GM21423 (cell line): ENCODE measurements around the gene FLII.

ENCODE experiments used
- ATAC-seq: cut with Tn5 transposase; IDR thresholded peaks from one replicate; pipeline ENCODE4 v1.9.1; 2021; ENCODE audit warnings: mild to moderate bottlenecking, moderate library complexity; ENCODE audit not compliant: unreplicated experiment

FLII gene

DNA sequence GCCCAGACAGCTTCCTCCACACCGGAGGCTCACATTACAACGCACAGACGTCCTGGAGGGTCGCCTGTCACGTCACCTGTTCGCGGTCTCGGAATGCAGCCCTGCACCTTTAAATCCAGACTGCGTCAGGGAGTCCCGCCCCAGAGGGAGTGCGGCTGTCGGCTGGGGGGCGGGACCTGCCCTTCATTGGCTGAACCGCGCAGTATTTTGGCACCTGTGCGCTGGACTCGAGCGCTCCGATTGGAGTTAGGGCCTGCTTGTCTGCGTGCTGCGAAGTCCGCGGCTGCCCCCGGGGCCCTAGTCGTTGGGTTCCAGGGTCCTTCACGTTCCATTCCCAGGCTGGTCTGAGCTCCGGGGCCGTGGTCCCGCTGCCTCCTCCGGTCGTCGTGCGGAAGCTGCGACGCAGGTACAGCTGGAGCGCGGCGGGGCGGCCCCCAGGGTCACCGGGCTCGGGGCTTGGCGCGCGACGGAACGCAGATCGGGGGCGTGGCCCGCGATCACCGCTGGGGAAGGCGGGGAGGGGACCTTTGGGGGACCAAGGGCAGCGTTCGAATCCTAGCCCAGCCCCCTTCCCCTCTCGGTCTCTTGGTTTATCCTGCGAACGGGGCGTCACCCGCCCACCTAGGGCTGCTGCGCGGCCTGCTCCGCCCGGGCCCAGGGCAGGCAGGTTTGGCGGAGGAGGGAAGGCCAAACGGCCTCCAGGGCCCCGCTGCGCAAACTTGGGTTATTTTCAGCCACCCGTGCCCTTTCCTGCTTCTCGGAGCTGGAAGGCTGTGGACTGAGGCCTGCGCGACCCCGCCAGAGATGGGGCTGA is 2.0 kb upstream of the FLII start, which contains the start of gene MIEF2:
Gene MIEF2, plus strand, starts transcription at position 331 of the 814 bp plus-strand sequence. CDS start 2,059 bp downstream, outside the sequence.
- peak; percentile 75 for ATAC-seq

DNA sequence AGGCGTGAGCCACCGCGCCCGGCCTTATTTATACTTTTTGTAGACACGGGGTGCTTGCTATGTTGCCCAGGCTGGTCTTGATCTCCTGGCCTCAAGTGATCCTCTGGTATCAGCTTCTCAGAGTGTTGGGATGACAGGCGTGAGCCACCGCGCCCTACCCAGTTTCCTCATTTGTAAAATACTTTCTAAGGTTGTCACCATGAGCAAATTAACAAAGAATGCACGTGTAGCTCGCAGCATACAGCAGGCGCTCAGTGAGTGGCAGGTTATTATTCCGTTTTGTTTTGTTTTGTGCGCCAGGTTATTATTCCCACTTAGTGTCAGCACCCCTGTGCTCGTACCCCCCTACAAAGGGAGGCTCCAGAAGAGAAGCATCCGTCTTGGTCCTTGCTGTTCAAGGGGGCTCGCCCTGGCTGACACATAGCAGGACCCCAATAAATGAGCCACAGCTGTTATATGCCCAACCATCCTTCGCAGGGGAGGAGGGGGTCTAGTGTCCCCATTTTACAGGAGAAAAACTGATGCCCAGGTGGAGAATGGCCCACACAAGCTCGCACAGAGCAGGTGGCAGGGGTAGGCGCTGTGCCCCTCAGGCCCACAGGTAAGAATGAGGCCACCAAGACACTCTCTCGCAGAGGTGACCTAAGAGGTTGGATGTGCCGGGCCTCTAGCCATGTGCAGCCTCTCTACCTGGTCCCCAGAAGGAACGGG is 1.2 kb upstream of the FLII start:
- peak; percentile 4 for ATAC-seq

DNA sequence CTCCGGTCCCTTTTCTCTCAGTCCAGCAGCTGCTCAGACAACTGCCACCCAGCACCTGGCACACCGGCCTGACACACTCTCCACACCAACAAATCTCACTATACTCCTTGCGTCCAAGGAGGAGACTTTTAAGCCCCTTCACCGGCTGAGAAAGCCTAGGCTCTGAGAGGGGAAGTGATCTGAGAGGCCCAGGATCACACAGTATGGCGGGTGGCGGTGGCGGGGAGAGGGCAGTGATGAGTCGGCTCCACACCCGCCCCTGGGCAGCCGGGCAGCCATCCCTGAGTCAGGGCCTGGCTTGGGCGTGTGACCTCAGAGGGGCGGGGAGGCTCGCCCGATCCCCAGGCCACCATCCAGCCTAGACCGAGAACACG is 569 bp downstream of the FLII start:
- no peak for ATAC-seq

DNA sequence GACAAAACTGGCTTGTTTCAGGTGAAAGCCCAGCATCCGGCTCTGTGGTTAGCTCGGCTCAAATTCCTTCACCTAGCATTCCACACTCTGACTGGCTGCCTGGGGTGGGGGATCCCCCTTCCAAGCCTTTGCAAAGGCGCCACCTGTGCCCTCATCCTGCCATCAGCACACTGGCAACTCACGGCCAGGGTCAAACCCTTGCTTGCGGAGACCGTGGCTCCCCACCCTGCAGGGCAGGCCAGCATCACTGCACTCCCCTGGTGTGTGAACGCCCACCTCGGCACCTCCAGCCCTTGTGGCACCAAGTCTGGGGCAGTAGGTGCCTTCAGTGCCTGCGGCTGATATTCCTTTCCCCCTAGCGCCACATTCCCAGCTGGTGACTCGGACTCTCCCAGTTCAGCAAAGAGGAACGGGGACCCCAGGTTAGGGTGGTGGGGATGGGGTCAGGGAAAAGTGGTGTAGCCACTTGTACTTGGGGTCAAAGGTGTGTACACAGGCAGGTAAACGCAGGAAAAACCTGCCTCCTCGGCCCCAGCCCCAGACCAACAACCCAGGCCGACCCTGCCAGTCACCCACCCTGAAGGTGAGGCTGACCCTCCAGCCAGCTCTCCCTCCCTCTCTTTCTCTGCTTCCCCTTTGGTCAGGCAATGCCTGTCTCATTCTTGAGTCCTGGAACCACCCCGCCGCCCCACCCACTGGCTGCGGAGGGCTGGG is 1.1 kb downstream of the FLII start:
- ATAC-seq: no peak

DNA sequence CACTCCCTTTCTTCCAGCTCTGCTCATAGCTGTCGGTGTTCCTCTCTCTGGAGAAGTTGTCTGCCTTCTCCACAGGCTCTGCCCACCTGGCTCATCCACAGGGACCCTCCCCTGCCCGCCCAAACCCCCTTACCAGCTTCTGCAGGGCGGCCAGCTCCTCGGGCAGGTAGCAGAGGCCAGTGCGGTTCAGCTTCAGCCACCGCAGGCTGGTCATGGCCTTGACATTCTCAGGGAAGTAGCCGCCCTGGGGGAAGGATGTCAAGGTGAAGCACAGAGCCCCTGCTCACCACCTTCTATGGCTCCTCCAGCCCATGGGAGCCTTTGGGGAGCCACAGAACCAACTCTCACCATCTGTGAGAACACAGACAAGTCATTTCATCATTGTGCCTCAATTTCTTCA is 1.8 kb downstream of the FLII start:
- ATAC-seq: no peak

DNA sequence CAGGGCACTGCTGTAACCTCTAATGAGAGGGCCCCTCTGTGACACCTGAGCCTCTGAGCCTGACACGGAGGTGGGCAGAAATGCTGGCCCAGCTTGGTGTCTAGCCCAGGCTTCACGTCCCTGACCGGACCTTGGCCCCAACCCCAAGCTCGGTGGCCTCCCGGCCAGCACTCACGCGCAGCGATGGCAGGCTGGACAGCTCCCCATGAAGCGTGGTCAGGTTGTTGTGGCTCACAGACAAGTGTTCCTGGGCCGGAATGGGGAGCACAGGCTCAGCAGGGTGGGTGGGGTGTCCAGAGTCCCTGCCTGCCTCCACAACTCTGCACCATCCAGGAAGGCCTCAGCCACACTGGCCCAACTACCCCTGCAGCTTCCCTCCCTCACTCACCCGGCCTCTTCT is 2.2 kb downstream of the FLII start:
- no peak for ATAC-seq

DNA sequence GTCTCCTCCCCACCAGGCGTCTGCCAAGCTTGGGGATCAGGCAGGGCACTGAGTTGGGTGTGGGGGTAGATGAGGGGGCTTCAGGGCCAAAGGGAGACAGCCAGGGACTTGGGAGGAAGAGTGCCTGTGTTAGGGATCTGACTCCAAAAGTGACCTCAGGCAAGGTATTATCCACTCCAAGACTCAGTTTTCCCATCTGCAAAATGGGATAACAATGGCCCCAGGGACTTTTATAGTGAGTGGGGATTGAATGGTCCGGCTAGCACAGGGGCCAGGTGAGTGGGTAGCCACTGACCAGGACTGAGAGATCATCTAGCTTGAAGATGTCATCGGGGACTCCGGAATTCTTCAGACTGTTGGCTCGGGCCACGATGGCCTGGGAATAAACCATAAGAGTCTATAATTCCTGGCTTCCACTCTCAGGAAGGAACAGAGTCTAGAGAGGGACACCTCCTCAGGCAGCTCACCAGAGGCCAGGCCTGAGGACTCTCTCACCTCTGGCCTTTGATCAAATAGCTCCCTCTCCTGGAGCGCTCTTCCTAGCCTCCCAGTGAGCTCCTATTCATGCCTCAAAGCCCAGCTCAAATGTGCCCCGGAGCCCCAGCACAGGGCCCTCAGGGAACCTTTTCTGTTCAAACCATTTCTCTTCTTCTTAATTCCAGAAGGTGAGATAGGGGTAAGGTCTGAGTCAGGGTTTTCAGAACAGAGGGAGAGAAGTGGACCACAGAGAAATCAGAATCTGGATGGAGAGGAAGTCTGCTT is 3.5 kb downstream of the FLII start:
- ATAC-seq: no peak

DNA sequence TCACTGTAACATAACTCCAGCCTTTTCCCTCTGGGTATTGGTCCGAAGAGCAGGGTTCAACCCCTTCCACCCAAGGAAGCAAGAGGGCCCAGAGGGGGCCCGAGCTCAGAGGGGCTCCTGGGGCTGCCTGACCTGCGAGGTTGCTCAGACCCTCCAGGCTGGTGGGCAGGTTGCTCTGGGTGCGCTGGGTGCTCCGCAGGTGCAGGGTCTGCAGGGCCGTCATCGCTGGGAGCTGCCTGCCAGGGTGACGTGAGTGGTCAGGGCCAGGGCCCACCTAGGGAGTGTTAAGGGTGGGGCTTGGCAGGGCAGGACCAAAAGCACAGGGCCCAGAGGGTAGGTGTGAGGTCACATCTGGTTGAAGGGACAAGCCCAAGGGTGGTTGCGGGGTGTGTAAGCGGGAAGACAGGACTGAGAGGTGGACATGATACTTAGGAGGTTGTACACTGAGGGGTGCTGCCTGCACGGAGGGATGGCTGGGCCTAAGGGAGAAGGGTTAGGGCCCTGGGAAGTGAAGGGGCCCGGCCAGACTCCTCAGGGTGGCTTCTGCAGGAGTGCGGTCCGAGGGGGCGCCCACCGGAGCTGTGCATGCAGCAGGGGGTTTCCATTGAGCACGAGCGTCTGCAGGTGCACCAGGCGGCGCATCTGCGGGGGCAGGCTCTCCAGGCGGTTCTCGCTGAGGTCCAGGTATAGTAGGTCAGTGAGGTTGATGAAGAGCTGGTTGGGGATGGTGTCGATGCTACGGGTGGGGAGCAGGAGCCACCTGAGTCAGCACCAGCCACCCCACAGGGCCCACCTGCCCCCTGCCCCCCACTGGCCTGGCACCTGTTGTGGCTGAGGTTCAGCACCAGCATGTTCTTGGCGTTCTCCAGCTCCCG is 4.4 kb downstream of the FLII start:
- ATAC-seq: no peak

DNA sequence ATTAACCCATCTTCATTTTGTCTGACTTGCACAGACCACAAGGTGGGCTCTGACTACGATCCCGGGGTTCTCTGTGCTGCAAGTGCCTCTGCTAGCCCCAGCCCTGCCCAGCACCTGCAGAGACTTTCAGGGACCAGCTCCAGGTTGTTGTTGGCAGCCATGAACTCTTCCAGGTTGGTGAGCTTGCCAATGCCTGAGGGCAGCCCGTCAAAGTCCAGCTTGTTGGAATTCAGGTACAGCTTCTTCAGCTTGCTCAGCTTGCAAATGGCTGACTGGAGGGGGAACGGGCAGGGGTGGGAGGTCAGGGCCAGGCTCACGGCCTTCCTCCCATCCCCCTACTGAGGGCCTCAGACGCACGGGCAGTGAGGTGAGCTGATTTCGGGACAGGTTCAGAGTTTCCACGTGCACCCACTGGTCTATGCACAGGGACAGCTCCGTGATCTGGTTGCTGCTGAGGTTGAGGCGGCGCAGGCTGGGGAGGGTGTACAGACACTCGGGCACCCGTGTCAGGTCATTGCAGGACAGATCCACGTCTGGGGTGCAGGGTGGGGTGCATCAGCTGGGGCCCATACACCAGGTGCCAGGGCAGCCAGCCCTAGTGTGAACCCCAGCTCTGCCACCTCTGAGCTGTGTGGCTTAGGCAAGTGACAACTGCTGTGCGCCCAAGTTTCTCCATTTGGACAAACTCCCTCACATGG is 5.2 kb downstream of the FLII start:
- no peak for ATAC-seq

DNA sequence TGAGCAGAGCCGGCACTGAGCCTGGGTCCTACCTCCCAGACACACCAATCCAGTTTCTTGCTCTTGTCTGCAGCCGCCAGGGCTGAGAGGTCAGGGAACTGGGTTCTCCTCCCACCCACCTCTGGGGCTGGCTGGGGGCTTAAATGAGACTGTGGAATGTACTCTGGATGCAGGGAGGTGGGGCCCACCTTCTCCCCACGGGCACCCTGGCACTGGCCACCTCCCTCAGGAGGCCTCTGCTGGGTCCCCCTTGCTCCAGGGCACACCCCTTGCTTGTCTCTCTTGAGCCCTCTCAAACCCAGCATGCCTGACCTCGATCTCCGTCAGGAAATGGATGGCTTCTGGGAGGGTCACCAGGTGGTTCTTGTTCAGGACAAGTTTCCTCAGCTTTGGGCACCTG is 6.4 kb downstream of the FLII start:
- no peak for ATAC-seq

DNA sequence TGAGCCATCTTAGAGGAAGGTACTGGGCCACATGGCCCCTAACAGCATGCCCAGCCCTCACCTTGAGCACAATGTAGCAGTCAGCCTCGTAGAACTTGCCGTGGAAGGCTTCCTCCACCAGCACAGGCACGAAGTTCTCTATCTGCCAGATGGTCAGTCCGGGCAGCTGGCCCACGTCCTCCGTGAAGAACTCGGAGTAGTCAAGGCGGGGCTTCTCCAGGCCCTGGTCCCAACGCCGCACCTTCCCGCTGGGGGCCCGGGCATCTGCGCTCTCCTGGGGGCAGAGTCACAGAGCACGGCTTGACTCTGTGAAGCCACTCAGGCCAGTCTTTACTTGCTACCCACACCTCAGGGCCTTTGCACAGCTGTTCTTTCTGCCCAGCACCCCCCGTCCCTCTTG is 7.3 kb downstream of the FLII start:
- ATAC-seq: no peak

DNA sequence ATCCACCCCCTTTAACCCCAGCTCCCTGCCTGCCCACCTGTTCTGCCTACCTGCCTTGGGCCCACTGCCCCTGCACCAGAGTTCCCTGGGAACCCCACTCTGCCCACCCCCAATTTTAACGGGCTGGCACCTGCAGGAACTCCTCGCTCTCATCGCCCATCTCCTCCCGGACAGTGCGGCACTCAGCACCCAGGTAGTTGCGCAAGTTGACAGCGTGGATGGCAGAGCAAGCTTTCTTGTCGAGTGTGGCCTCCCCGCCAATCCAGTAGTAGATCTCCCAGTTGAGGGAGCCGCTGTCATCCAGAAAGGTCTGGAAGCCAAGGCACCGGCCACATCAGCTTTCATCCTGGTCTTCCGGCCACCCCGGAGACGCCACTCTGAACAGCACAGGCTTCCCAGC is 7.8 kb downstream of the FLII start:
- ATAC-seq: no peak

DNA sequence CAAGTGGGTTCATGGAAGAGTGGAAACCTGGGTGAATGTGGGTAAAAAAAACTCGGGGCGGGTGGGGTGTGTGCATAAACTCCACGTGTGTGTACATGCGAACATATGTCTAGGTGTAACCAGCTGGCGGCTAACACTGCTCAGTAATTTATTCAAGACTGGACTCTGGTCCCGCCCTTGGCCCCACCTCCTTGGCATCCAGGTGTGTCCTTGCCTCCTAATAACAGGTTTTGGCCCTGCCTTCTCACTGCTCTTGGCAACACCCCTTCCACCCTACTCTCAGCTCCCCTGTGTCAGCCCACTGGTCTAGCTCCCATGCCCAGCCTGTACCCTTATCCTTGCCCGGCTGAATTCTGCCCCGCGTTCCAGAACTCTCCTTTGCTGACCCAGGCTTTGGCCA is 8.3 kb downstream of the FLII start:
- no peak for ATAC-seq

DNA sequence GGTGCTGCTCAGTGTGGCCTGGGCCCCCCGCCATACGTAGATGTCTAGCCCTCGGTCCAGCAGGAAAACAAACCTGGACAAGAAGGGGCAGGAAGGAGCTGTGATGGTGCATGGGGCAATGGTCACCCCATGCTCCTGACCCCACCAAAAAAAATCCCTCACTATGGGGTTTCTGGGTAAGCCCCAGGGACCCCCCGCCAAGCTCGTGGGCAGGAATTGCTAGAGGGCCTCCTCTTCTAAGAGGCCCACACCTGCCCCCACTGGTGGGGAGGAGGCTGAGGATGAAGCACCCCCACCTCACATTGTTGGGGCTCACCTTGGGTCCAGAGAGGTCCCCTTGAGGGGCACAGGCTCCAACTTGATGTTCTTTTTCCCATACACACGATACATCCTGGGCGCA is 9.7 kb downstream of the FLII start:
- ATAC-seq: no peak

DNA sequence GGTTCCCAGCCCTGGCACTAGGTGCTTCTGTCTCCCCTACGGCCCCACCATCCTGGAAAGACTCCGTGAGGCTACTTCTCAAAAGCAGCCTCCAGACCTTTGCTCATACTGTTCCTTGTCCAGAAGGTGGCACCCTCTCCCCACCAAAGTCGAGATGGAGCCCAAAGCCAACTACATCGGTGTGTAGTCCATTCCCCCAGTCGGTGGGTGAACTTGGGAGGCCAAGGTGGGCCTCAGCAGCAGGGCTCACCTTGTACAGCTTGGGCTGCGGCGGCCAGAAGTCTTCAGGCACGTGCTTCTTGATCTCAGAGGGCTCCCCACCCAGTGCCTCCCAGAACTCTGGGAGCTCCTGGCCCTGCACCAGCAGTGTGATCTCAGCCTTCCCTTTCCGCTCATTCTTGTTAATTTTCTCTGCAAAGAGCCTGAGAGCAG is 10.2 kb downstream of the FLII start:
- no peak for ATAC-seq

DNA sequence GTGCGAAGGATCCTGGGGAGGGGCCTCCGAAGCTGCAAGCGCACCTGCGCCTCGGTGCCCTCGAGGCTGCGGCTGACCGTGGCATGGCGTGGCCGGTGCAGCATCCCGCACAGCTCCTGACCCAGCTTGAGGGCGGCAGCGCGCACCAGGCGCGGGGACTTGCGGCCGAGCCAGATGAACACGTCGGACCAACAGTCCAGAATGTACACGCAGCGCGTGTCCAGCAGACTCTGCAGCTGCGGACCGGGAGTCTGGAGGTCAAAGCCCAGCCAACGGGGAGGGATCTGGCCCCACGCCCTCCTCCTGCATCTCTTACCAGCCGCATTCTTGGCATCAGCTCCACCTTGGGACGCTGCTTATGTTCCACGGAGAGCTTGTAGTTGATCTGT is 10.9 kb downstream of the FLII start:
- no peak for ATAC-seq

DNA sequence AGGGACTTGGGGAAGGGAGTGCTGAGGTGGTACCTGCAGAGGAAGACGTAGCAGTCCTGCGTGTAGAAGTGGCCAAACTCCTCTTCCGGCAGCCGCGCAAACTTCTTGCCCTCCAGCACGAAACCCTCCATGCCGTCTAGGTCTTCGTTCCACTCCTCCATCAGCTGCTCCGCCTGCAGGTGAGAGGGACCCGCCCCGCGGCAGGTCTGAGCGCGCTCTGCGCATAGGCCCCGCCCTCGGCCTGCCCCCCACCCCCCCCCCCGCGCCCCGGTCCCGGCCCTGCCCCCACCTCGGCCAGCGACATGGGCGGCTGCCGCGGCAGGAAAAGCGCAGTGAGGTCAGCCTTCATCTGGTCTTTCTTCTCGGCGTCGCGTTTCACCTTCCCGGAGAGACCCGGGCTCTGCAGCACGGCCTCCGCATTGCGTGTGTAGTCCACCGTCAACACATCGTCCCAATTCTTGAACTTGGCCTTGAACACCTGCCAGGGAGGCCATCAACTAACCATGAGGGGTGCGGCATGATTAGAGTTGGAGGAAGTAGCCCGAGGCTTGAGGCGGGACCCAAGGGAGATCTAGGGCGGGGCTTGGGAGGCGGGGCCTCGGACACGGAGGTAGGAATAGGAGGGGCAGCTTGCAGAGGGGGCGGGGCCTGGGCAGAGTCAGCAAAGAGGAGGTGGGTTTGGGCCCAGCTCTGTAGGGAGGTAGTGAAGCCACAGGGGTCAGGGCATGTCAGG is 11.5 kb downstream of the FLII start:
- ATAC-seq: no peak

DNA sequence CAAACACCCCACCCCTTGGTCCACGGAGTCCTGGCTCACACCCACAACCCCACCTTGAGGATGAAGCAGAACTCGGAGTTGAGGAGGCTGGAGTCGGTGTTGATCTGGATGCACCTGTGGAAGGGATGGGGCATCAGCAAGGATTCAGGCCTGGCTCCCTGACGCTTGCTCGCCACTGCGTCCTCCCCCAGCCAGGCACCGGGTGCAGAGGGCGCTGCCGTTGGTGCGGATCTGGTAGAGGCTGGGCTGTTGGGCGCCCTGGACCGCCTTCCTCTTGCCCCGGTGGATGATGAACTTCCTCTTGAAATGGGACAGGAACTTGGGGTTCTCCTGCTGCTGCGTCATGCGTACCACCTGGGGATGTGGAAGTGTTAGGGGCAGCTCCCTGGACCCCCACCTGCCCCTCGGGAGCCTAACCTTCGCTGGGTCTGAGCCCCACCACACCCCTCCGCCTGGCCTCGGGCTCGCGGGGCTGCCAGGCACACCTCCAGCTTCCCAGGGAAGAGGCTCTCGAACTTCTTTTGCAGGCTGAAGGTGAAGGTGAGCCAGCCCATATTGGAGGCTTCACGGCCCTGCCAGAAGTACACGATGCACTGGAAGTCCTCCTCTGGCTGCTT is 12.3 kb downstream of the FLII start:
- no peak for ATAC-seq
